Activated CD4-positive, alpha-beta T cell treated with anti-CD3 and anti-CD28 coated beads, Interleukin-2, Interleukin-6, amounts not matched to agents 100 ng/mL and 50 ng/mL, durations not matched to agents 16 hours and 8 hours (primary cell): ENCODE measurements around the gene MTHFD1L.

Source experiments
- DNase-seq: peaks from one replicate; pipeline ENCODE4 v3.0.0-alpha.2; 2020

Gene MTHFD1L

GRCh38 chr6:150899231-150899630 lies 33.7 kb downstream of the MTHFD1L start:
- DNase-seq, result no peak

GRCh38 chr6:150900049-150900448 lies 34.5 kb downstream of the MTHFD1L start:
- DNase-seq, result no peak

GRCh38 chr6:150902142-150902776 lies 36.8 kb downstream of the MTHFD1L start:
- no peak for DNase-seq

GRCh38 chr6:150905769-150906168 lies 40.3 kb downstream of the MTHFD1L start:
- DNase-seq, result no peak

- DNase-seq, result no peak
These were observed 41.3 kb downstream of the MTHFD1L start for GRCh38 chr6:150906641-150907326.

GRCh38 chr6:150907383-150907782 lies 41.9 kb downstream of the MTHFD1L start:
- DNase-seq, result no peak

GRCh38 chr6:150908901-150909300 lies 43.4 kb downstream of the MTHFD1L start:
- no peak for DNase-seq

GRCh38 chr6:150910561-150910960 lies 45.1 kb downstream of the MTHFD1L start:
- DNase-seq, result no peak

- no peak for DNase-seq
These were observed 48.9 kb downstream of the MTHFD1L start for GRCh38 chr6:150914372-150914771.

GRCh38 chr6:150915131-150915879 lies 49.8 kb downstream of the MTHFD1L start:
- no peak for DNase-seq

- no peak for DNase-seq
These were observed 50.4 kb downstream of the MTHFD1L start for GRCh38 chr6:150915880-150916265.

- DNase-seq, result no peak
These were observed 54.4 kb downstream of the MTHFD1L start for GRCh38 chr6:150919938-150920337.

- no peak for DNase-seq
These were observed 56.6 kb downstream of the MTHFD1L start for GRCh38 chr6:150922137-150922536.

GRCh38 chr6:150924808-150925589 lies 59.5 kb downstream of the MTHFD1L start:
- no peak for DNase-seq

GRCh38 chr6:150925590-150925928 lies 60.1 kb downstream of the MTHFD1L start:
- DNase-seq, result no peak

- DNase-seq, result no peak
These were observed 60.5 kb downstream of the MTHFD1L start for GRCh38 chr6:150925976-150926375.

GRCh38 chr6:150928882-150929281 lies 63.4 kb downstream of the MTHFD1L start:
- DNase-seq, result no peak

- no peak for DNase-seq
These were observed 63.9 kb downstream of the MTHFD1L start for GRCh38 chr6:150929416-150929815.

- no peak for DNase-seq
These were observed 65.3 kb downstream of the MTHFD1L start for GRCh38 chr6:150930841-150931240.

GRCh38 chr6:150931405-150931804 lies 65.9 kb downstream of the MTHFD1L start:
- DNase-seq, result no peak

GRCh38 chr6:150932996-150933395 lies 67.5 kb downstream of the MTHFD1L start:
- DNase-seq, result no peak

GRCh38 chr6:150934380-150934779 lies 68.9 kb downstream of the MTHFD1L start:
- DNase-seq, result no peak

GRCh38 chr6:150936021-150936555 lies 70.6 kb downstream of the MTHFD1L start:
- no peak for DNase-seq
